GM18858 (cell line): ENCODE results near the gene PRDM1.

Experiments used
- ATAC-seq: cut with Tn5 transposase; IDR thresholded peaks from one replicate; pipeline ENCODE4 v1.9.1; 2021; ENCODE audit not compliant: unreplicated experiment

Gene PRDM1

DNA sequence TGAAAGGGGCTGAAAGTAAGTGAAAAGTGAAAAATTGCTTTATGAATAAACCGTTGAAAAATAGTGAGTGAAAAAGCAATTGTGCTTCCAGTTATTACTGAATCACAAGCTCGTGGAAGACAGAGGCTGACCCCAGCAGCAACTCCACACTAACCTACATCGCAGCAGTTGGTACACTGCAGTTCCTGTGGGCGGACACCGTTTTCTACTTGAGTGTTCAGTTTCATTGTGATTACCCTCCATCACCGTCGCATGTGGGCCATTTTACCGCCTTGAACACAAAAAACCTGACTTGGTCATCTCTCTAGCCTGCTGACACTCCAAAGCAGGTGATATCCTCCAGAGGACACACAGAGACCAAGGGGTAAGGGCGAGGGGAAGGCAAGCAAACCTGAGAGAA, 28.4 kb downstream of the PRDM1 start:
- ATAC-seq = peak; percentile 88

DNA sequence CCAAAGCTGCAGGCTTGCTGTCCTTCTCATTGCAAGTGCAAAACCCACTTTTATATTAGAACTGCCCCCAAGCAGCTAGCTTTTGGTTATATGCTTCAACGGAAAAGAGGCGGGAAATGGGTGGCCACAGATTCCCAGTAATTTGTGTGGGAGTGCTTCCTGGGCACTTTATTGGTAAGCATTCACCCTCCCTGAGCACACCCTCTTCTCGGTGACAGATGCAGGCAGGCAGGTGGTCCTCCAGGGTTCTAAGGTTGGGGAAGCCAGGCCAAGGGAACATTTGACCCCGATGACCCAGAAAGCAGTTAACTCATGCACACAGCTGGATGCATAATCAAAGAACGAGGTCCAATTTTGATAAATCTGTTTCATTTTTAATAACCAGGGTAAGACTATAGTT, 29.1 kb downstream of the PRDM1 start:
- no peak for ATAC-seq

DNA sequence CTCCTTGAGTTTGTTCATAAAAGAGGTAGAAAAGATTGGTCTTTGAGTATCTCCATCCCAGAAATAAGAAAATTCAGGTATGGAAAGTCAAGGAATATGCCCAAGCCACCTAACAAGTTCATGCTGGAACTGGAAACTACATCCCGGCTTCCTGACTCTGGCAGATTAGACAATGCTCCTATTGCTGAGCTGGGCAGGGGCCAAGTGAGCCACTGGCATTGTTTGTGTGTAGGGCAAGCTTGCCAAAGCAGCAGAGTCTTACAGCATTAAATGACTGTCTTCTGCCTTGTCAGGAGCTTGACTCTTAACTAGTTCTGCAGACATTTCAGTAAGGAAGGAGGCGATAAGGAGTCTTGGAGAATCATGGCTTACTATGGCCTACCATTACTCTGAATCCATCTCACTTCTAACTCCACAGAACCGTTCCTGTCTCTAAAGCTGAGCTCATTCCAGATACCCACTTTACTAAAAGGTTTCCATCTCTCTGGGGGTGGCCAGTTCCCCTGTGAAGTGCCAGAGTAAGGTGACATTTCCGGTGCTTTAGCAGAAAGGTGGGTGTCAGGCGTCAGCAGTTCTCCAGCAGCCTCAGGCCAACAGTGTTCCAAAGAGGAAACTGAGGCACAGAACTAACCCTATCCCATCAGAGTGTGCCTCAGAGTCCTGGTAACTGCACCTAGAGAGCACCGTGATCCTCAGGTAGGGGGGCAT, 30.1 kb downstream of the PRDM1 start:
- no peak for ATAC-seq

DNA sequence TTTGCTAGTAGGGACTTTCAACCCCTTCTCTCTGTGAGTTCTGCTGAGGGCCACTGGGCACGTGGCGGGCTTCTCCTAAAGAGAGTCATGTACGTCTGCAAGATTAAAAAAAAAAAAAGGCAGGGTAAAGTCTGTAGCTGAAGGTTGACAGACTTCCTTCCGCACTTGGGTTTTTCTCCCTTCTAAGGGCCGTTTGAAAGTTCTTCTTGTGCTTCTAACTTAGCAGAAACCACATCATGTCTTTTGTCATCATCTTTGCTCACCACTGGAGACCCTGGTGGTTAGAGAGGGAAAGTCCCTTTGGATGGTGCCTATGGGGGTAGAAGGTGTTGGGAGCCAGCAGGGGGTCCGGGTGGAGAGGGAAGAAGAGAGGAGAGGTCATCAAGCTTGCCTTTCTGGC, 31.4 kb downstream of the PRDM1 start:
- ATAC-seq = no peak

DNA sequence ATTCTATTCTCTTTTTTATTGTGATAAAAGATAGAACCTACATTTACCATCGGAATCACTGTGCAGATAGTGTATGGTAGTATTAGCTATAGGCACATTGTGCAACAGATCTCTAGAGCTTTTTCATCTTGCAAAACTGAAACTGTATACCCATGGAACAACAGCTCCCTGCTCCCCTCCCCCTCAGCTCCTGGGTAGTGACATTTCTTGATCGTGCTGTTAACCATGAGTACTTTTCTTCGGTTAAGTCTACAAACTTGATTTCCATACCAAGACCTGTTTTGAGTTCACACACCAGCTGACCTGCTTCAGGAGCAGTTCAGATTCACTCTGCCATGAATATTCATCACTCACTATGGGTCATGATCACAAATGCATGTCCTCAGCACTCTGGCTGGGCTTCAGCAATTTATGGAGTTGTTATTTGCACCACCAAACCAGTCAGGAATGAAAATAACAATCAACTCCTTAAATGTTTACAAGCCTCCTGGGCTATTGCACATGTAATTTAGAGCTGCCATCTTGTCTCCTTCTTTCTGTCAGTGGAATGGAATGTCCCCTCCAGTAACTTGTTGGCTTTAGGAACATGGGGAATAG, 32.8 kb downstream of the PRDM1 start:
- ATAC-seq = no peak

DNA sequence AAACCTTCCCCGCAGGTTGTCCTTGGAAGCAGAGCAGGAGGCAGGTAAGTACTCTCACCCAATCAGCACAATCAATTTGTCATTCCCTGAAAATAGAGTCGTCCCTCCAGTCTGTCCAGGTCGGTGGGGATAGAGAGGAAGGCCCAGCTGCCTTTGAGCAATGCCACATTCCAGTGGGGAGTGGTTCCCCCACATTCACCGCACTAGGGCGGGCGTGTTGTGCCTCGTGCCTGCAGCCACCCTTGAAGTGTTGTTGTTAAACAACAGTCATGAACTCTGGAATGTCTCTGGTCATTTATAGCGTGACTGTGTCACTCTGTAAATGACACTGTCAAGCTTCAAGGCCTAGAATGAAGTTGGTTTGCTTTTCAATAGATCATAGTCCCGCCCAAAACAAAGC, 33.4 kb downstream of the PRDM1 start:
- no peak for ATAC-seq

DNA sequence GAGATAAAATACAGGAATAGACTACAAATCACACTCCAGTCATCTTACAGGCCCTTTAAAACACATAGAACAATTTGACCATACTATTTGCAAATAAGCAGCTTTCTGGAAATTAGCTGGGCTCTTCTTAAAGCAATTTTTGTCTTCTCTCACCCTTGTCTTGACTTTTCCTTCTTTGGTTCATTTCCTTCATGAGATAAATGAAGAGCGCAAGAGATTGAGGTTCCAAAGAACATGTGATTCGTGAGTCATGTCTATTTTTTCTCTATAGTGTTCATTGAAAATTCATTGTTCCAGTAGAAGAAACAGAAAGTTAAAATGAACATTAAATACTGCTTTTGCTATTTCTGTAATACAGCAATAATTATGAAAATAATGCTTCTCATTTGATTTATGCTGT, 33.9 kb downstream of the PRDM1 start:
- no peak for ATAC-seq

DNA sequence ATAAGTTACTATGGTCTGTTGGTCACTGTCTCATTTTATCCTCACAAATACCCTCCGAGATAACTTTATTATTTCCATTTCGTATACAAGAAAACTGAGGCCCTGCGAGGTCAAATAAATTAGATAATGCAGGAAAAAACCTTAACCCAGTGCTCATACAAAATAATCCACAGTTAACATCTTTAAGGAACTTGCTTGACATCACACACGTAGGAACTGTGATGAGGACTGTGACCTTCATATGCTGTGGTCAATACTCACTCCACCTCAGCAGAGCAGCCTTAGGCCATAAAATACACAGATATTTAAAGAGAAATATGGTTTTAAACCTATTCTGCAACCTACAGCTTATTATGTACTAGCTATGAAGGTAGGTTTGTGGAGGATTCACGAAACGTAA, 34.3 kb downstream of the PRDM1 start:
- no peak for ATAC-seq

DNA sequence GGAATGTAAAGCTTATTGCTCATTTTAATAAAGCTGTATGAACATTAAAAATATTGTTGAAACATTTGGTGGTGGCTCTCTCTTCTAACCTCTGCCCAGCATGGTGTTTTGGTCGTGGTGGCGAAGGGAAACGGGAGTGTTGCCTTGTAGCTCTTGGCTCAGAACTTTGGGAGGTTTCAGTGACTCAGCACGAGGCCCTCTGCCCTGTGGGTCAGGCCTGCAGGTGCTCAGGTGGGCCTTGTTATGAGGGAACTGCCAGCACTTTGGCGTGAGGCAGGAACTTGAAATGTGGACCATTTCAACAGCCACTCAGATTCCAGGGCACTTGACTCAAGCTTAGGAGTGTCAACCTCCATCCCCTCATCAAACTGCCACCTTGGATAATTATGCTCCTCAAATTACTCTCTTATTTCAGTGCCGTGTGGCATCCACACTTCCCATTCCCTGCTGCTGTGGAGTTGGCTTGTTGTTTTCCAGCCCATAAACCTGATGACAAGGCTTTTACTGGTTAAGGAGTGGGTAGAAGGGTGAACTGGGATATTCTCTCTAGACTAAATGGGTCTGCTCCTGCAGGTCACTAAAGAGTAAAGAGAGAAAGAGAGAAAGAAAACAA, 36.3 kb downstream of the PRDM1 start:
- ATAC-seq = no peak

DNA sequence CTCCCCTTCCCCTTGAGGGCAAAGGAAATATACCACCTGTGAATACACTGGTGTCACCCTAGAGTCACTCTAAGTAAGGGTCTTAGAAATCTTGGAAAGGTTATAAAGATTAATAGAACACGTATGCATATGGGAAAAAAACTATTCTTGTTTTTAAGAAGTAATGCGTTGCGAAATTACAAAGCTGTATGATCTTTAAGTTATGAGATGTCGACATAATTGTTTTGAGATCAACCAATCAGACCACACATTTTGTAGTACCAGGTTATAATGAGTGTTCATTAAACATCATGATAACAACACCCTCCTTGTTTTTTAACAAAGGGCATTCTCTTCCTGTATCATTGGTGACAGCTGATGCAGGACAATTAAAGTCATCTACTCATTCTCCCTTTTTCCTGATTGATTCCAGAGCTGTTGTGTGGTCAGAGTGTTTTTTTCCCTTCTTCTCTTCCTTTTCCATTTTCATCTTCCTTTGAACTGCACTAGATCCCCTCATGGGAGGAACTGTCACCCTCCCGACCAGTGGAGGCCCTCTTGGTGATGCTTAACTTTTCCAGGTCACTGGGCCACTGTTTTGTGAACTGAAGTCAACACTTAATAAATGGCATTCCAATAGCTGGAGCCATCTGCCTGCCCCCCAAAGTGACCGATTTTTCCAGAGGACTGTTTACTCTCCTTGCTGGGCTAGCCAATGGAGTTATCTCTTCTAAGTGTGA, 37.0 kb downstream of the PRDM1 start:
- ATAC-seq = no peak

DNA sequence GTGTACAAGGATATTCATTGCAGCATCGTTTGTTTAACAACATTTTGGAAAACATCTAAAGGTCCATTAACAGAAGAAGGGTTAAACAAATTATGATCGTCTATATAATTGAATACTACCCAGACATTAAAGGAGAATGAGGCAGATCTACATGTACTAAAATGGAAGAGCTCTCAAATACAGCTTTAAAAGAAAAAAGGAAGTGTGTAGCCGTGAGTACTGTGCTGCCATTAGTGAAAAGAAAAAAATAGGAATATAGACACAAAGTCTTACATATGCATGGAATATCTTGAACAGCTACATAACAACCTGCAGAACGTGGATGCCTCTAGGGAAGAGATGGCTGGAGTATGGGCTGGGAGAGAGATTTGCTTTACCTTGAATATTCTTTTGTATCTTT, 37.9 kb downstream of the PRDM1 start:
- ATAC-seq = no peak

DNA sequence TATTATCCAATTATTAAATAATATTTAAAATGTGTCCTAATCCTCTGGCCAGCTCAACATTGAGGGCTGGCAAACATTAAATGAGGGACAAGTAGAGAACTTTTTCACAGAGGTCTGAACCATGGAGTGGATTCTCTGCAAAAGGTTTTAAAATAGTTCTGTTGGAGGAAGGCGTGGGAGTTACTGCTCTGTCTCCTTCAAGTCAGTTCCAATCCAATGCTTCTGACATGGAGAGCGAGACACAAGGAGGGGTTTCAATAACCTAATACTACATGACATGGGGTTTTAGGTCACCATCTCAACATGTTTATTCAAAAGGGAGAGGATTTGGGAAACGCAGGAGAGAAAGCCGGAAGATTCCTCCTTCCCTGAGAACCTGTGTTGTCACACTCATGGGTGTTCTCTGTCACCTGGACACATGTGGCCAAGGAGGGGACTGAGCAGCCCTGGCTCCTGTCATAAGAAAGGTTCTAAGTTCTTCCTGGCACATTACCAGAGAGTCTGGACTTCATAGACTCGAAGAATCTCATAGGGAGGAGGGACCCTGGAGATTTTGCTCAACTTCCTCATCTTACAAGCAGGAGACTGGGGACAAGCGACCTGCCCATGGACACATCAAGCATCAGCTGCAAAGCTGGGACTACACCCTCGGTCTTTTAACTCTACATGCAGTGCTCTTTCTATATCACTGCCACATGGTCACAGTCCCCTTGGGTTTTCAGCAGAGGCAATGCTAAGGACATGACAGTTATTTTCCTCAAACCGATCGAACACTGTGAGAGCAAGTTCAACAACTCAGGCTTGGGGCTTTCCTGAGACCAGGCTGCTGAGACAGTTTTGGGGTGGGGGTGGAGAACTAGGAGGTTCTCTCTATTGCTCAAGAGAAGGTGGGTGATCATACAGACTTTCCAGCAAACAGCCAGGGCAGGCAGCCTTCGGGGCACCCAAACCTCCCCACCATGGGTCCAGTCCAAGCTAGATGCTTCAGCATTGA, 38.6 kb downstream of the PRDM1 start:
- ATAC-seq = no peak

DNA sequence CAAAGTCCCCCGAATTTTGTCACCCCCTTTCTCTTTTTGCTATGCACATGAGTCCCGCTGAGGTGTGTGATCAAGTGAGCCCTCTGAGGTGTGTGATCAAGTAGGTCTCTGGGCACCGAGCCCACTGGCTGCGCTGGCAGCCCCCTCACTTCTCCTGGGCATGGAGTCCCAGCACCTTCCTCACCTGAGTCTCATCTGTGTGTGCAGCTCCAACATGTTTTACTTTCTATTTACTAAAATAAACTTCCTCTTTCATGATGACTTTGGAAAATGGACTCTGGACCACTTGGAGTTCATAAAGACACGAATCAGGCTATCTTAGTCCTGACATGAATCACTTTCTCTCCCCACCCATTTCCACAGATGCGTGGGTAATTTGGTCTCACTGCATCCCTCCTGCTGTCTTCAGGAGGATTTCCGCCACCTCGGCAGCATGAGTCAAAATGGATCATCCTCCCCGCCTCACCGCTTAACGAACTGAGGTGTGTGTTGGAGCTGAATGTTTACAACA, 39.8 kb downstream of the PRDM1 start:
- no peak for ATAC-seq

DNA sequence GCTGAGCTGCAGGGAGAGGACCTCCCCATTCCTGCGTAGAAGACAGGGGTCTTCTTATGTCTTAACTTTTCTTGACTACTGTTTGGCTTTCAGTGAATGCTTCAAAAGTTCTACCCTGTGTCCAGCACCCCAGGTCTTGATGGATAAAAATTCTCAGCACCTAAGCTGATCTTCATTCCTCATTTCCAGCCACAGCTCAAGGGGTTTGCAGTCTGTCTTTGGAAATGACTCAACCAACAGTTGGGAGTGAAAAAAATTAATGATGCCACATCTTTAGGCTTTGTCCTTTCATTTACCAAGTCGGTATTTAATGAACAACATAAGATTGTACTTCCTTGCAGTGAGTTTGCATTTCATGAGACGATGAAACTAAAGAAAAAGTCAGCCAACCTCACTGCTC, 40.3 kb downstream of the PRDM1 start:
- no peak for ATAC-seq

DNA sequence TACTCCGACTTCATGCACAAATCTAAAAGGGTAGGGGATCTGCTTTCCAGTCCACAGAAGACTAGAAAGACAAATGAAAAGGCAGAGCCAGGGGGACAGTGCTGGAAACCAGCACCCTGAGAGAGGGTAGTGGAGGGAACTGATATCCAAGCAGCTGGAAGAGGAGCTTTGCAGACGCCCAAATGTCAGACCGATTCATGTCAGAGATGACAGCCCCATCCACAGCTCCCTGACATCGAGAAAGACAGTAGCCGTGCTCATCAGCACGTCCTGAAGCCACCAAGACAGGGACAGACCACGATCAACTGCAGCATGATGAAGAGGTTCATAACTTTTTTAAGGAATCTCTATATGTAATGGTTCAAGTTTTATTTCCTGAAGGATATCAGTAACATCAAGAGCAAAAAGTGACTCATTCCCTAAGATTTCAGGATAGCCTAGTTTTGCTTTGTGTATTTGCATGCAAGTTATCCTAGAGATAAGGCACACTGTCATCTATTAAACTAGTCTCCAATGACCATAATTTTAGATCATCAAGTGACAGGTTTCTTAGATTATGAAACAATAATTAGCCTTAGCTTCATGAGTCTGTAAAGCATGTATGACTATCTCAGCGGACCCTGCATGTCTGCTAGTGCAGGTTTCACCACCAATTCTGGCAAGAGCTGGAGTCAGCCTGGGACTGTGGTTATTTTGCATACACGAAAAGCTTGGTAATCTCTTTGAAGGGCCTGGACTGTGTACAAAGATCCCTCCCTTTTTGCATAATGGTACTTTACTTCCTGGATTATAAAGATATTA, 43.0 kb downstream of the PRDM1 start:
- no peak for ATAC-seq

DNA sequence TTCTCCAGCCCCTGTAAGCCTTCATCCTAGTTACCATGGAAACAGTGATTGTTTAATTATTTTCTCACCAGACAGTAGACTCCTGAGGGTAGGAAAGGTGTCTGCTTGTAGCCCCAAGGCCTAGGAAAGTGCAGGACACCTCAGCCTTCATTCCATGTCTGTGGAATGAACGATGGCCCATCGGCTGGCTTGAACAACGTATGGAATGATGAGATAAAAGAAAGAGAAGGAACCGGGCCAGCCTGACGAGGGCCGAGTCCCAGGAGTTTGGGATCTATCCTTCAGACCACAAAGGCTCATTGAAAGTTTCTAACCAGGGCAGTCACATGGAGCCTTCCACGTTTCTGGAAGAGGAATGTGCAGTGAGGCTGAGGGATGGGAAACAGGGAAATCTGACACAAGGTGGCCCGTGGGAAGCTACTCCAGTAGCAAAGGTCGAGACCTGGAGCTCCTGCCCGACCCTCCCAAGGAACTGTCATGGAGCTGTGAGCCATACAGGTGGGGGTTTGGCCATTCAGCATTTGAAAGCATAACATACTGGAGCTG, 46.1 kb downstream of the PRDM1 start:
- no peak for ATAC-seq

DNA sequence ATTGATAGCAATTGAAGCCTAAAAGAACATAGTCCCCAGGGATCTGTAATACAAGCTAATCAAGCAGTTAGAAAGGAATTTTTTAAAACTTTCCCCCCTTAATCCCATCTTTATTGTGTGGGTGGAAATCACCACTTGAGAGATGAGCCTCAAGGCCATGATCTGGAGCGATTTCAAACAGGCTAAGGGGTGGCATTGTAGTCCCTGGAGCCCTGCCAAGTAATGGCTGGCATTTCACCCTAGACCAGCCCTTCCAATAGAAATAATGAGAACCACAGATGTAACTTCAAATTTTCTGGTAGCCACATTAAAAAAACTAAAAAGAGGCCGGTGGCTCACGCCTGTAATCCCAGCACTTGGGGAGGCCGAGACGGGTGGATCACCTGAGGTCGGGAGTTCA, 46.9 kb downstream of the PRDM1 start:
- no peak for ATAC-seq

DNA sequence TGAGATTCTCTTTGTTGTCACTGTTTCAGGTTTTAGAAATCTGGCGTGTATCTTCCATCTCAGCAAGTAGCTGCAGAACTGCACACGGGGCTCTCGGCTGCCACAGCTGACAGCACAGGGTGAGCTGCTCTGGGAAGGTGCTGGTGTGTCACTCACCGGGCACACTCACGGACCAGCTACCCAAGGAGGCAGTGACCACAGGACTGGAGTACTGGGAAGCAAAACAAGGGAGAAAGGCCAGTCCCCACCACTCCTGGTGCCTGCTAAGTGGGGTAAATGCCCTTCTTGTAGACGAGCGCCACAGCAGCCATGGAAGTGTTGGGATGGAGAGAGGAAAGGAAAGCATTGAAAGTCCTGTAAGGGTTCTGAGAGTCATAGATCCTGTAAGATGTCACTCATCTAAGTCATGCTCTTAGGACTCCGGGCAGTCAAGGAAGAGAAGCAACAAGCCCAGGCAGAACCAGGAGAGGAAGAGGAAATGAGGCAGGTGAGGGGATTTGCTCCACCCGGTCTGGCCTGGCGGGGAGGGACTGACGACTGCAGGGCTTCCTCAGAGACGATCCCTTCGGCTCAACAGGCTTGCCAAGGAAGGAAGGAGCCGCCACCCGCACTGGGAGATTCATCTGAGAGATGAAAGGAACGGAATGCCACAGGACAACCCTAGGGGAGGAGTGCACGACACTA, 48.1 kb downstream of the PRDM1 start:
- no peak for ATAC-seq
